SK-N-SH treated with all-trans-retinoic acid at 6 μM for 48 hours (cell line): Measurements from ENCODE around the gene PPEF1.

Experiments used
- ATAC-seq: fragments of 200-7000 bp; cut with Tn5 transposase; 3 replicates; pipeline ENCODE4 v1.9.1; 2020; ENCODE audit warnings: mild to moderate bottlenecking, moderate library complexity
- ARNTL ChIP-seq: fragments of 450-650 bp; formaldehyde crosslinking; IDR thresholded peaks from 2 replicates; pipeline ENCODE4 v1.5.0; 2020; ENCODE audit warnings: low read depth, mild to moderate bottlenecking, moderate library complexity, borderline replicate concordance
- BACH2 ChIP-seq: fragments of 250-450 bp; sonication (Bioruptor Pico); IDR thresholded peaks from 2 replicates; pipeline ENCODE4 v1.9.0; 2021; ENCODE audit warnings: mild to moderate bottlenecking, borderline replicate concordance
- CSDC2 ChIP-seq: fragments of 250-450 bp; sonication (Bioruptor Pico); IDR thresholded peaks from 2 replicates; pipeline ENCODE4 v1.5.0; 2020; ENCODE audit warnings: mild to moderate bottlenecking, moderate library complexity
- ESRRG ChIP-seq: fragments of 250-450 bp; sonication (Bioruptor Pico); IDR thresholded peaks from 2 replicates; pipeline ENCODE4 v1.6.1; 2021; ENCODE audit warnings: mild to moderate bottlenecking
- GLIS3 ChIP-seq: fragments of 250-450 bp; sonication (Bioruptor Pico); IDR thresholded peaks from 2 replicates; pipeline ENCODE4 v1.5.0; 2020; ENCODE audit warnings: mild to moderate bottlenecking, moderate library complexity
- ISL1 ChIP-seq: fragments of 250-450 bp; sonication (Bioruptor Pico); IDR thresholded peaks from 2 replicates; pipeline ENCODE4 v2.1.2; 2022; ENCODE audit warnings: mild to moderate bottlenecking, moderate library complexity
- OSR1 ChIP-seq: fragments of 250-450 bp; sonication (Bioruptor Pico); IDR thresholded peaks from 2 replicates; pipeline ENCODE4 v1.8.0; 2022; ENCODE audit warnings: moderate library complexity, mild to moderate bottlenecking, inconsistent platforms
- PATZ1 ChIP-seq: fragments of 250-450 bp; sonication (Bioruptor Pico); IDR thresholded peaks from 2 replicates; pipeline ENCODE4 v1.8.0; 2020; ENCODE audit warnings: mild to moderate bottlenecking, moderate library complexity, borderline replicate concordance
- POU6F1 ChIP-seq: fragments of 250-450 bp; sonication (Bioruptor Pico); IDR thresholded peaks from 2 replicates; pipeline ENCODE4 v1.8.0; 2021; ENCODE audit warnings: low read depth, mild to moderate bottlenecking, moderate library complexity, borderline replicate concordance
- PPARA ChIP-seq: fragments of 250-450 bp; sonication (Bioruptor Pico); IDR thresholded peaks from 2 replicates; pipeline ENCODE4 v1.5.0; 2020; ENCODE audit warnings: mild to moderate bottlenecking, borderline replicate concordance
- RARB ChIP-seq: fragments of 250-450 bp; sonication (Bioruptor Pico); IDR thresholded peaks from 2 replicates; pipeline ENCODE4 v1.8.0; 2021; ENCODE audit warnings: mild to moderate bottlenecking, moderate library complexity
- SNAI2 ChIP-seq: fragments of 250-450 bp; sonication (Bioruptor Pico); IDR thresholded peaks from 2 replicates; pipeline ENCODE4 v1.5.0; 2020; ENCODE audit warnings: mild to moderate bottlenecking, moderate library complexity
- TCF4 ChIP-seq: fragments of 250-450 bp; sonication (Bioruptor Pico); IDR thresholded peaks from 2 replicates; pipeline ENCODE4 v1.8.0; 2021; ENCODE audit warnings: mild to moderate bottlenecking, moderate library complexity, borderline replicate concordance
- TOX ChIP-seq: fragments of 250-450 bp; sonication (Bioruptor Pico); IDR thresholded peaks from 2 replicates; pipeline ENCODE4 v1.8.0; 2021; ENCODE audit warnings: mild to moderate bottlenecking, moderate library complexity, borderline replicate concordance
- ZC3H10 ChIP-seq: fragments of 250-450 bp; sonication (Bioruptor Pico); IDR thresholded peaks from 2 replicates; pipeline ENCODE4 v1.5.1; 2021; ENCODE audit warnings: mild to moderate bottlenecking, moderate library complexity
- ZFP3 ChIP-seq: fragments of 250-450 bp; sonication (Bioruptor Pico); IDR thresholded peaks from 2 replicates; pipeline ENCODE4 v1.5.0; 2020; ENCODE audit warnings: mild to moderate bottlenecking, moderate library complexity
- ZFP30 ChIP-seq: fragments of 450-650 bp; formaldehyde crosslinking; IDR thresholded peaks from 2 replicates; pipeline ENCODE4 v1.5.0; 2022; ENCODE audit warnings: mild to moderate bottlenecking, moderate library complexity
- ZNF565 ChIP-seq: fragments of 450-650 bp; formaldehyde crosslinking; conservative IDR thresholded peaks from 2 replicates; pipeline ENCODE4 v1.5.0; 2020; ENCODE audit warnings: low read depth, mild to moderate bottlenecking, moderate library complexity
- ZNF70 ChIP-seq: fragments of 450-650 bp; formaldehyde crosslinking; IDR thresholded peaks from 2 replicates; pipeline ENCODE4 v1.5.0; 2020; ENCODE audit warnings: mild to moderate bottlenecking, moderate library complexity
- ZNF8 ChIP-seq: fragments of 450-650 bp; formaldehyde crosslinking; IDR thresholded peaks from 2 replicates; pipeline ENCODE4 v1.5.0; 2020; ENCODE audit warnings: mild to moderate bottlenecking, moderate library complexity
- TF ChIP-seq, protein P1 (sequence below): fragments of 250-450 bp; sonication (Bioruptor Pico); IDR thresholded peaks from 2 replicates; pipeline ENCODE4 v1.5.1; 2020; ENCODE audit warnings: low read depth, mild to moderate bottlenecking, moderate library complexity
- TF ChIP-seq, protein P2 (sequence below): fragments of 250-450 bp; sonication (Bioruptor Pico); IDR thresholded peaks from 2 replicates; pipeline ENCODE4 v1.5.1; 2021; ENCODE audit warnings: mild to moderate bottlenecking, moderate library complexity

PPEF1 gene

DNA sequence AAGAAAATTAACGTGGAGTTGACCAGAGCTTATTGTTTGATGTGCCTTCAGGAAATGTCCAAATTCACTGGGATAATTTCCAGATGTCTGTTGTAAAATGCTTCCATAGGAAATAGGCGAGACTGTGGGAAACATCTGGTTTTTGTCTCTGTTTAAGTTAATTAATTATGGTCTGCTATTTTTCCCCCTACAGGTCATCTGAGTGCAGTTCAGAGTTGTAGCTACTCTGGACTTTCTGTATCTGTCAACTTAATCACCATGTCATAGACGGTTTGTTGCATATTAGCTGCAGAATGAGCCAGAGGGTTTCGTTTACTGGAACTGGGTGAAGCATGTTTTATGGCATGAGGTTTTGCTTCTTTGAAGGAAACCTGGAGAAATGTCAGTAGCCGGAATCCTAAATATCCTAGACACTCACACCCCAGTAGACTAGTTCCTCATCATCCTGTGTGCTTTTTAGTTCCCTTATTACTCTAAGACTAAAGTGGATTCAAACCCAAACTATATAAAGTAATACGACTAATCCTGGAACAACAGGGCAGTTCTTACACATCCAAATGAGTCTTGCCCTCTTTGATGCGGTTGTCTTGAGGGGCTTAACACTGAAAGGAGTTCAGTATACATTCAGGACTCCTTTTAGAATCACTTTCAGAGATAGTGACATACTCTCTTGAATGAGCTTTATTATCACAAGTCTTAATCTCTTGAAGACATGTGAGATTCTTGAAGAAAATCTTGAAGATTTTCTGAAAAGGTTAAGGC is 62.5 kb downstream of the PPEF1 start (continued):
- TF ChIP-seq, protein P1, sequence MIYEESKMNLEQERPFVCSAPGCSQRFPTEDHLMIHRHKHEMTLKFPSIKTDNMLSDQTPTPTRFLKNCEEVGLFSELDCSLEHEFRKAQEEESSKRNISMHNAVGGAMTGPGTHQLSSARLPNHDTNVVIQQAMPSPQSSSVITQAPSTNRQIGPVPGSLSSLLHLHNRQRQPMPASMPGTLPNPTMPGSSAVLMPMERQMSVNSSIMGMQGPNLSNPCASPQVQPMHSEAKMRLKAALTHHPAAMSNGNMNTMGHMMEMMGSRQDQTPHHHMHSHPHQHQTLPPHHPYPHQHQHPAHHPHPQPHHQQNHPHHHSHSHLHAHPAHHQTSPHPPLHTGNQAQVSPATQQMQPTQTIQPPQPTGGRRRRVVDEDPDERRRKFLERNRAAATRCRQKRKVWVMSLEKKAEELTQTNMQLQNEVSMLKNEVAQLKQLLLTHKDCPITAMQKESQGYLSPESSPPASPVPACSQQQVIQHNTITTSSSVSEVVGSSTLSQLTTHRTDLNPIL (CRISPR knock-in tag): peak; percentile 33; the same call in 1 of the 2 replicates
- TF ChIP-seq ZFP3: no peak

DNA sequence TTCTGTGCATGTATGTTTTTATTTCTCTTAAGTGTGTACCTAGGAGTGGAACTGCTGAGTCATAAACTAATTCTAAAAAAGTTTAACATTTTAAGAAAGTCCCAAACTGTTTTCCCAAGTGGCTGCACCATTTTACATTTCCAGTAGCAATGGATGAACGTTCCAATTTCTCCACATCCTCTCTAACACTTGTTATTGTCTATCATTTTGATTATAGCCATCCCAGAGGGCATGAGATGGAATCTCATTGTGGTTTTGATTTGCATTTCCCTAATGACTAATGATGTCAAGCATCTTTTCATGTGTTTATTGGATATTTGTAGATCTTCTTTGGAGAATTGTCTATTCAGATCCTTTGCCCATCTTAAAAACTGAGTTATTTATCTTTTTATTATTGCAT is 82.5 kb downstream of the PPEF1 start:
- ATAC-seq: no peak
- TF ChIP-seq ZFP3 (no peak), RARB (CRISPR knock-in tag) (no peak), SNAI2 (no peak), GLIS3 (no peak), ZNF565 (CRISPR knock-in tag) (no peak), OSR1 (CRISPR knock-in tag) (no peak), PPARA (CRISPR knock-in tag) (no peak), TCF4 (CRISPR knock-in tag) (no peak), BACH2 (CRISPR knock-in tag) (no peak), ISL1 (CRISPR knock-in tag) (no peak), ZC3H10 (CRISPR knock-in tag) (no peak), PATZ1 (CRISPR knock-in tag) (no peak), ZFP30 (no peak), ESRRG (CRISPR knock-in tag) (no peak), ARNTL (CRISPR knock-in tag) (no peak)
- TF ChIP-seq, protein P1 (CRISPR knock-in tag): no peak
- TF ChIP-seq, protein P2, sequence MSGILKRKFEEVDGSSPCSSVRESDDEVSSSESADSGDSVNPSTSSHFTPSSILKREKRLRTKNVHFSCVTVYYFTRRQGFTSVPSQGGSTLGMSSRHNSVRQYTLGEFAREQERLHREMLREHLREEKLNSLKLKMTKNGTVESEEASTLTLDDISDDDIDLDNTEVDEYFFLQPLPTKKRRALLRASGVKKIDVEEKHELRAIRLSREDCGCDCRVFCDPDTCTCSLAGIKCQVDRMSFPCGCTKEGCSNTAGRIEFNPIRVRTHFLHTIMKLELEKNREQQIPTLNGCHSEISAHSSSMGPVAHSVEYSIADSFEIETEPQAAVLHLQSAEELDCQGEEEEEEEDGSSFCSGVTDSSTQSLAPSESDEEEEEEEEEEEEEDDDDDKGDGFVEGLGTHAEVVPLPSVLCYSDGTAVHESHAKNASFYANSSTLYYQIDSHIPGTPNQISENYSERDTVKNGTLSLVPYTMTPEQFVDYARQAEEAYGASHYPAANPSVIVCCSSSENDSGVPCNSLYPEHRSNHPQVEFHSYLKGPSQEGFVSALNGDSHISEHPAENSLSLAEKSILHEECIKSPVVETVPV (CRISPR knock-in tag): no peak

DNA sequence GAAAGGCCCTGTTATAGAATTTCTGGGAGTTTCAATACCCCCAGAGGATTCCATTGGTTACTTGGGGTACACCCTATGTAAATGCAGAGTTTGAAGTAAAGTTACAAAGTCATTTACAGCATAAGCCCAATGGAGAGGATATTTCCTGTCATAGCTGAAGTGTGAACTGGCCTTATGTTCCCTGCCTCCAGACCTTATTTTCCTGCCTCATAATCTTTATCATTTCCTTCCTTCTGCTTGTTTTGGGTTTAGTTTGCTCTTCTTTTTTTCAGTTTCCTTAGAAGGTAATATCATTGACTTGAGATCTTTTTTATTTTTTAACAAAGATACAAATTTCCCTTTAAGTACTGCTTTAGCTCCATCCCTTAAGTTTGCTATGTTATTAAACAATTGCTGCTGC is 85.4 kb downstream of the PPEF1 start:
- ATAC-seq: no peak
- no peak for TF ChIP-seq ARNTL (CRISPR knock-in tag)
- TF ChIP-seq ZNF70: no peak
- TF ChIP-seq, protein P2 (CRISPR knock-in tag): no peak
- no peak for TF ChIP-seq PATZ1 (CRISPR knock-in tag)
- no peak for TF ChIP-seq ZNF8 (CRISPR knock-in tag)
- no peak for TF ChIP-seq CSDC2 (CRISPR knock-in tag)
- no peak for TF ChIP-seq TCF4 (CRISPR knock-in tag)
- TF ChIP-seq GLIS3: no peak
- no peak for TF ChIP-seq TOX (CRISPR knock-in tag)
- no peak for TF ChIP-seq PPARA (CRISPR knock-in tag)
- TF ChIP-seq, protein P1 (CRISPR knock-in tag): no peak
- no peak for TF ChIP-seq ISL1 (CRISPR knock-in tag)
- no peak for TF ChIP-seq ZC3H10 (CRISPR knock-in tag)
- no peak for TF ChIP-seq SNAI2
- TF ChIP-seq POU6F1: no peak
- no peak for TF ChIP-seq ZNF565 (CRISPR knock-in tag)
